Stimulated activated effector memory CD8-positive, alpha-beta T cell treated with anti-CD3 and anti-CD28 coated beads, Interleukin-12 subunit alpha, Interleukin-12 subunit beta, amount 100 ng/mL, for 72 hours (primary cell): ENCODE measurements around the gene FER1L5.

ENCODE experiments used
- ATAC-seq: fragments of 150-1000 bp; cut with Tn5 transposase; 2 replicates; pipeline ENCODE4 v1.10.0; 2021
- DNase-seq, 2 donors: peaks; one replicate each; pipeline ENCODE4 v3.0.0; 2021 to 2022; ENCODE audit warnings: low spot score in 2 of 2
- H3K27ac Mint-ChIP-seq: one replicate; pipeline ENCODE4 v1.8.0; 2022; ENCODE audit warnings: mild to moderate bottlenecking, mixed read lengths
- H3K36me3 Mint-ChIP-seq: one replicate; pipeline ENCODE4 v1.8.0; 2022; ENCODE audit warnings: mild to moderate bottlenecking, mixed read lengths
- H3K4me1 Mint-ChIP-seq: one replicate; pipeline ENCODE4 v1.8.0; 2022; ENCODE audit warnings: mixed read lengths
- H3K4me3 Mint-ChIP-seq: one replicate; pipeline ENCODE4 v1.8.0; 2022; ENCODE audit warnings: mild to moderate bottlenecking, mixed read lengths
- H3K9me3 Mint-ChIP-seq: one replicate; pipeline ENCODE4 v1.8.0; 2022; ENCODE audit warnings: mixed read lengths

FER1L5 gene

GRCh38 chr2:96642564-96643360 lies at the start of gene FER1L5:
Gene FER1L5 (plus strand): TSS chr2:96642764. CDS start chr2:96642837, 73 bp downstream.
- Mint-ChIP-seq H3K27ac (no peak within 1 kb of the TSS), H3K36me3 (peaks cover 7% of the 10 kb centered on the region), H3K4me3 (no peak within 1 kb of the TSS), H3K9me3 (no peaks in the 10 kb centered on the region), H3K4me1 (no peaks in the 10 kb centered on the region)
- DNase-seq (no peak), ATAC-seq (no peak)

DNA sequence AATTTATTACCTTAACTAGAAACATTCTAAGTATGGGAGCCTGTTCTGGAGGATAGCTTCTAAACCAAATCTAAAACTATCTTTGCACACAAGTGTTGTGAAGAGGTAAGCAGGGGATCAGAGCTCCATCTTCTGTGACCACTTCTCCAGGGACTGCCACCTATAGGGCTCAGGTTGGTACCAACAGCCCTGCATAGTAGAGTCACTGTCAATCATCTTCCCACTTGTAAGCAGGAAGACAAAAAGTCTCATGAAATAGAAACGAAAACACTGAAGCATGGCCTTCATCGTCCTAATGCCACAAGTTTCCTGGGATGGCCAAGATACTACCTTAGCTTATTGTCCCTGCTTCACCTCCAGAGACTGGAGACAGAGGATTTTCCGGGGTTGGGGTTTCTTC lies 48.3 kb upstream of the FER1L5 start:
- H3K4me3 Mint-ChIP-seq, result peak overlapping the region; percentile 54
- ATAC-seq (peak; percentile 42), DNase-seq (no peak)
- no peaks in the 10 kb centered on the region for H3K9me3 Mint-ChIP-seq
- peak overlapping the region; percentile 95 for H3K27ac Mint-ChIP-seq
- H3K4me1 Mint-ChIP-seq, result peaks cover 56% of the 10 kb centered on the region
- H3K36me3 Mint-ChIP-seq, result peaks cover 85% of the 10 kb centered on the region

GRCh38 chr2:96594691-96595152 lies 47.8 kb upstream of the FER1L5 start:
- H3K9me3 Mint-ChIP-seq, result no peaks in the 10 kb centered on the region
- H3K4me3 Mint-ChIP-seq, result peak overlapping the region; percentile 54
- ATAC-seq, result peak; percentile 93
- peaks cover 52% of the 10 kb centered on the region for H3K4me1 Mint-ChIP-seq
- peaks cover 85% of the 10 kb centered on the region for H3K36me3 Mint-ChIP-seq
- DNase-seq, result peak in 1 of 2 donors; percentile 60
- peak overlapping the region; percentile 95 for H3K27ac Mint-ChIP-seq

GRCh38 chr2:96596596-96596995 lies 46.0 kb upstream of the FER1L5 start:
- H3K36me3 Mint-ChIP-seq, result peaks cover 93% of the 10 kb centered on the region
- H3K4me1 Mint-ChIP-seq, result peaks cover 59% of the 10 kb centered on the region
- no peak overlapping the region for H3K4me3 Mint-ChIP-seq
- no peak for DNase-seq
- H3K27ac Mint-ChIP-seq, result peak overlapping the region; percentile 77
- H3K9me3 Mint-ChIP-seq, result no peaks in the 10 kb centered on the region
- peak; percentile 48 for ATAC-seq

GRCh38 chr2:96599941-96600340 lies 42.6 kb upstream of the FER1L5 start:
- ATAC-seq, result no peak
- no peak for DNase-seq
- Mint-ChIP-seq H3K4me3 (no peak overlapping the region), H3K4me1 (peaks cover 40% of the 10 kb centered on the region), H3K27ac (no peak overlapping the region), H3K36me3 (peaks cover 93% of the 10 kb centered on the region), H3K9me3 (no peaks in the 10 kb centered on the region)

DNA sequence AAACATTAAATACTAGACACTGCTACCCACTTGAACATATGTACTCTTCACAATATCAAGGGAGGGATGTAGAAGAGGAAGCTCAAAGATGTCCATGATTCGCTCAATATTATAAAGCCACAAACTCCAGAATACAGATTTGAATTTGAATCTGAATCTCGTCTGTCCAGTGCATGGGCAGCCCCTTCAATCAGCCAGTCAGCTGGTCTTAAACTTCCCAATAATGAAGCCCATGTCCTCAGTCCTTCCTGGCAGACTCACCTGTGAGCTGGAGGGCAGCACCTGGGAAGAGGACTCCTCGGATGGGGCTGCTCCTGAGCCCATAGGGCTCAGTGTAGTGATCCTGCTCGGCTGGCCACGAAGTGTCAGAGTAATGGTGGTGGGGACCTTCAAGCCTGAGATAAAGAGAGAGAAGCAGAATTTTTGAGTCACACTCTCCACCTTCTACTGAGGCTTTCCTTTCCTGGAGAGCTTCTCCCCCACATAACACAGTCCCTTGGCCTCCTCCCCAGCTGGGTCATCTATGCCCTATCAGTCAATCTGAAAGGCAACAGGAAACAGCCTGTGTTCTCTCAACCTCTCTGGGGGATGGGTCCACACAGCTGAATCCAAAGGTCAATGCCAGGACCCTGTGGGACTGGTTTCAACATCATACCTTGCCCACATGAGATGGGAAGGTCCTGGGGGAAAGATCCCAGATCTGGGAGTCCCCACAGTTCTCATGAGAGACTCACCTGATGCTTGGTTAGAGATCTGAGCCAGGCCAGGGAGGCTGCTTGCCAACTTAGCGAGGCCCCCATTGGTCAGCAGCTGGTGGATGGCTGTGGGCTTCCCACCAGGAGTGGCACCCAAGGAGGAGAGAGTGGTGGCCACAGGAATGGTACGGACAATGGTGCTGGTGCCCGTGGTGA lies 40.9 kb upstream of the FER1L5 start:
- H3K9me3 Mint-ChIP-seq, result no peaks in the 10 kb centered on the region
- peak overlapping the region; percentile 94 for H3K27ac Mint-ChIP-seq
- H3K4me3 Mint-ChIP-seq, result peak overlapping the region; percentile 59
- DNase-seq (peak; percentile 14 to 68), ATAC-seq (peak; percentile 98)
- peaks cover 100% of the 10 kb centered on the region for H3K36me3 Mint-ChIP-seq
- peaks cover 36% of the 10 kb centered on the region for H3K4me1 Mint-ChIP-seq

DNA sequence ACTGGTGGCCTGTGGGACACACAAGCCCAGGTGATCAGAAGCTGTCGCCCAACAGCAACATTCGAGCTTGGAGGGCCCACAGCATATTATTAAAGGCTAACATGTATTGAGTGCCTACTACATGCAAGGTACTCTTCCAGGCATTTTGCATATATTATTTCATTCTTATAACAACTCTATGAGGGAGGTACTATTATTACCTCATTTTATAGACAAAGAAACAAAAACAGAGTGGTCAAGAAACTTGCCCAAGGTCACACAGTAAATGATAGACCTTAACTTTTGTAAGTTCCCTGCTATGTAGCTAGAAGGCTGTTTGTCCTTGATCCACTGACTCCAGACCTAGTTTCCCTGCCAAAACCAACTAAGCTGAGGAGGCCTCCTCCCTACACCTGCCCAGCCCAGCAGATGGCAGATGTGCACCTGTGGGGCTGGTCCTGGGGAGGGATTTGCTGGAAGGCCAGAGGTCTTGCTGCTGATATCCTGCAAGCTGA lies 40.2 kb upstream of the FER1L5 start:
- H3K36me3 Mint-ChIP-seq, result peaks cover 100% of the 10 kb centered on the region

GRCh38 chr2:96604104-96604503 lies 38.5 kb upstream of the FER1L5 start:
- DNase-seq (no peak), ATAC-seq (no peak)
- Mint-ChIP-seq H3K36me3 (peaks cover 100% of the 10 kb centered on the region), H3K9me3 (no peaks in the 10 kb centered on the region), H3K4me3 (no peak overlapping the region), H3K27ac (peak overlapping the region; percentile 76), H3K4me1 (peaks cover 43% of the 10 kb centered on the region)

More for the DNA sequence above, 40.2 kb upstream of the FER1L5 start:
- DNase-seq, result no peak
- no peaks in the 10 kb centered on the region for H3K9me3 Mint-ChIP-seq
- peak overlapping the region; percentile 94 for H3K27ac Mint-ChIP-seq
- ATAC-seq, result no peak
- peaks cover 36% of the 10 kb centered on the region for H3K4me1 Mint-ChIP-seq
- no peak overlapping the region for H3K4me3 Mint-ChIP-seq

- Mint-ChIP-seq H3K4me3 (no peak overlapping the region), H3K27ac (peak overlapping the region; percentile 76), H3K36me3 (peaks cover 100% of the 10 kb centered on the region), H3K4me1 (peaks cover 24% of the 10 kb centered on the region), H3K9me3 (no peaks in the 10 kb centered on the region)
- ATAC-seq (no peak), DNase-seq (no peak)
Measured at GRCh38 chr2:96608469-96609455, 33.8 kb upstream of the FER1L5 start.

DNA sequence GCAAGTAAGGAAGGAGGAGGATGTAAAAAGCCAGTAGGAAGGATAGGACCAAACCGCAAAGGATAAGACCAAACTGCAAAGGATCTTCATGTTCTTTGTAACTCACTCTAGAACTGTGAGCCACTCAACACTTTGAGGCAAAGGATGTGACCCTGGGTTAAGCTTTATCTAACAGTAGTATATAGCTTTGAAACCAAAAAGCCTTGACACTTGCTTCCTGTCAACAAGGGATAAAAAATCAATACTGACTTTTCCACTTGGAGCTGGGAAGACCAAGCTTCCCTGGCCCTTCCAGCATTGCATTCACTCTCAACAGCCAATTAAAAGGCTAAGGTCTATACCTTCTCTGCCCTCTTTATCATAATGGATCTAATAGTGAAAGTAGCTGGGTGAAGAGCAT lies 26.4 kb upstream of the FER1L5 start:
- ATAC-seq, result no peak
- no peak overlapping the region for H3K4me3 Mint-ChIP-seq
- H3K27ac Mint-ChIP-seq, result peak overlapping the region; percentile 90
- peaks cover 97% of the 10 kb centered on the region for H3K36me3 Mint-ChIP-seq
- no peaks in the 10 kb centered on the region for H3K9me3 Mint-ChIP-seq
- no peak for DNase-seq
- H3K4me1 Mint-ChIP-seq, result peaks cover 27% of the 10 kb centered on the region

GRCh38 chr2:96616535-96616934 lies 26.0 kb upstream of the FER1L5 start:
- no peak for ATAC-seq
- Mint-ChIP-seq H3K4me1 (peaks cover 27% of the 10 kb centered on the region), H3K9me3 (no peaks in the 10 kb centered on the region), H3K36me3 (peaks cover 97% of the 10 kb centered on the region), H3K27ac (peak overlapping the region; percentile 90), H3K4me3 (peak overlapping the region; percentile 27)
- no peak for DNase-seq

DNA sequence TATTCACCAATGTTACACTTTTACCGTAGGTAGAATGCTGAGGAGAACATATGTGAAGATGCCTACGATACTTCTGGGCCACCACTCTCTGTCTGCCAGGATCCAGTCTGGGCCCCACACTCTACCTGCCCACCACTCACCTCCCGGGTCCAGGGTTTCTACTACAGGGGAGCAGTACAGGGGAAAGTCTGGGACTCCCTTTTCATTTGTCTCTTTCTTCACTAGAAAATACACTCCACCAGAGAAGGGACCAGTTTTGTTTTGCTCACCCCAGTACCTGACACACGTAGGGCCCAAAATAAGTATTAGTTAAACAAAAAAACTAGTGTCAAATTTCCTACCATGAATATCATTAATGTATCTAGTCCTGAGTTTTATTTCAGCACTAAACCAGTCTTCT lies 25.6 kb upstream of the FER1L5 start:
- H3K4me3 Mint-ChIP-seq, result peak overlapping the region; percentile 27
- H3K36me3 Mint-ChIP-seq, result peaks cover 95% of the 10 kb centered on the region
- H3K4me1 Mint-ChIP-seq, result peaks cover 27% of the 10 kb centered on the region
- DNase-seq, result no peak
- peak overlapping the region; percentile 90 for H3K27ac Mint-ChIP-seq
- ATAC-seq, result no peak
- H3K9me3 Mint-ChIP-seq, result no peaks in the 10 kb centered on the region

DNA sequence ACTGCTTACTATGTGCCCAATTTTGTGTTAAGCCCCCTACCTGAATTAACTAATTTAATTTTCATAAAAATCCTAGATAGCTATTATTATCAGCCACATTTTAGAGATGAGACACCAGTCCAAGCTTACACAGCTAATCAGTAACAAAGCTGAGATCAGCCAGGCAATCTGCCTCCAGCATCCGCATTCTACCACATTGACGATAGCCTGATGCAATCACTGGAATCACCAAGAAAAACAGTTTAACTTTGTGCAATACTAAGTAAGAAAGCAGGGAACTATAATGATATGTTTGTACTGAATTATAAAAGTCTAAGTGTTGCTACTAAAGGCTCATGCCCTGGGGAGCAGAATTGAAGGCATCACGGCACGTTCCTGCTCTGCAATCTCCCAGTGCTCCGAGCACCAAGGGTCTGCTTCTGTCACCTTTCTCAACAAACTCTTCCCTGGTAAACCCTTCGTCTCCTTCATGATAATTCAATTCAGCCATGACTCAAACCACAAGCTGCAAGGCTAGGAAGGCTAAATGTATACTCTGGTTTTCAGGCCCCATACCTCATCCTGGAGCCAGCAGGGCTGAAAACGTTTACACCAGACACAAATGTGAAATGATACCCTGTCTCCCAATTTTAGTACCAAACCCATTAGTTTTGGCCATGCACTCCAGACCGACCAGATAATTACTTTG lies 23.8 kb upstream of the FER1L5 start:
- DNase-seq (no peak), ATAC-seq (no peak)
- Mint-ChIP-seq H3K4me1 (peaks cover 33% of the 10 kb centered on the region), H3K4me3 (no peak overlapping the region), H3K9me3 (no peaks in the 10 kb centered on the region), H3K27ac (peak overlapping the region; percentile 75), H3K36me3 (peaks cover 85% of the 10 kb centered on the region)

DNA sequence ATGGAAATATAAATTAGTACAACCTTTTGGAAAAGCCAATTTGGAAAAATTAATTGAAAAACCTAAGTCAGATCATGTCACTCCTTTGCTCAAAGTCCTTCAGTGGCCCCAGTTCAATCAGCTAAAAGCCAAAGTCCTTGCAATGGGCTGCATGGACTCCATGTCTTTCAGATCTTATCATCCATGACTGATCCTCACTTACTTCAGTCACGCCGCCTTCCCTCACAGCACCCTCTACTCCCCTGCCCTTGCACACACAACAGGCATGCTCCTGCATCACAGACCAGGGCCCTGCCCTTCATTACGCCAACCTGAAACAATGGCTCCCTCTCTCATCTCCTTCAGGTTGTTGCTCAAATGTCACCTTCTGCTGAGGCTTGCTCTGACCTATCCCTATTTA lies 20.0 kb upstream of the FER1L5 start:
- ATAC-seq, result no peak
- no peak overlapping the region for H3K4me3 Mint-ChIP-seq
- peaks cover 25% of the 10 kb centered on the region for H3K4me1 Mint-ChIP-seq
- peak overlapping the region; percentile 18 for H3K27ac Mint-ChIP-seq
- no peak for DNase-seq
- H3K9me3 Mint-ChIP-seq, result no peaks in the 10 kb centered on the region
- peaks cover 84% of the 10 kb centered on the region for H3K36me3 Mint-ChIP-seq
